PFSK-1 (cell line): ENCODE data around the gene DCBLD2.

Source experiments
- FOXP2 ChIP-seq: optimal IDR thresholded peaks from 2 replicates; pipeline ENCODE3; 2011; ENCODE audit warnings: borderline replicate concordance, control low read depth, inconsistent platforms; ENCODE audit not compliant: insufficient read depth; ENCODE audit errors: extremely low read length, extremely low read depth
- POLR2AphosphoS5 ChIP-seq: IDR thresholded peaks from 2 replicates; pipeline ENCODE4 v1.6.1; 2012; ENCODE audit warnings: low read depth, mild to moderate bottlenecking, control low read depth, low read length, moderate library complexity
- SIN3A ChIP-seq: IDR thresholded peaks from 2 replicates; pipeline ENCODE4 v1.6.1; 2012; ENCODE audit warnings: mild to moderate bottlenecking, low read length, moderate library complexity, borderline replicate concordance; ENCODE audit not compliant: insufficient read depth
- TAF1 ChIP-seq: IDR thresholded peaks from 2 replicates; pipeline ENCODE4 v1.6.1; 2012; ENCODE audit warnings: low read length, control low read depth, borderline replicate concordance; ENCODE audit not compliant: insufficient read depth
- TF ChIP-seq, protein P1 (sequence below), 2 experiments: IDR thresholded peaks; 2 replicates each; pipeline versions ENCODE4 v1.6.1 to v1.8.0; 2011 to 2012; ENCODE audit warnings: low read depth in 2 of 2, low read length in 2 of 2, control low read depth in 1 of 2, inconsistent platforms in 1 of 2, mild to moderate bottlenecking in 1 of 2, moderate library complexity in 1 of 2; ENCODE audit not compliant: insufficient read depth in 1 of 2

DCBLD2 gene

DNA sequence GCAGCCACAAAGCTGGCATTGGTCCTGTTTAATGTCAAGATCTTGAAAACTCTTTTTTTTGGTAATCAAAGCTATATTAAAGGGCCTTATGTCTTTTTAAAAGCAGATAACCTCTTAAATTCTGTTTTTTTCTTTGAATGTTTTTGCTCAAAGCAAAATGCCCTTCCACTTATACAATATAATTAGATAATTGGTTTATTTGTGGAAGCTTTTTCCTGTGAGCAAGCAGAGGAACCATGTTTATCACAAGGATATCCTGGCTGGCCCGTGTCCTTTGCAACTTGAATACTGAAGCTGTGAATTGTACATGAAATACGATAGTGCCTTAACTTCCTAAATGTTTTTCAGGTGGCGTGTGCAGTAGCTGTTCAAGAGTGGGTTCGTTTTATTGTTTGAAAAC is 135.8 kb downstream of the DCBLD2 start:
- TF ChIP-seq SIN3A (no peak), POLR2AphosphoS5 (no peak), TAF1 (no peak), FOXP2 (no peak)
- TF ChIP-seq, protein P1, sequence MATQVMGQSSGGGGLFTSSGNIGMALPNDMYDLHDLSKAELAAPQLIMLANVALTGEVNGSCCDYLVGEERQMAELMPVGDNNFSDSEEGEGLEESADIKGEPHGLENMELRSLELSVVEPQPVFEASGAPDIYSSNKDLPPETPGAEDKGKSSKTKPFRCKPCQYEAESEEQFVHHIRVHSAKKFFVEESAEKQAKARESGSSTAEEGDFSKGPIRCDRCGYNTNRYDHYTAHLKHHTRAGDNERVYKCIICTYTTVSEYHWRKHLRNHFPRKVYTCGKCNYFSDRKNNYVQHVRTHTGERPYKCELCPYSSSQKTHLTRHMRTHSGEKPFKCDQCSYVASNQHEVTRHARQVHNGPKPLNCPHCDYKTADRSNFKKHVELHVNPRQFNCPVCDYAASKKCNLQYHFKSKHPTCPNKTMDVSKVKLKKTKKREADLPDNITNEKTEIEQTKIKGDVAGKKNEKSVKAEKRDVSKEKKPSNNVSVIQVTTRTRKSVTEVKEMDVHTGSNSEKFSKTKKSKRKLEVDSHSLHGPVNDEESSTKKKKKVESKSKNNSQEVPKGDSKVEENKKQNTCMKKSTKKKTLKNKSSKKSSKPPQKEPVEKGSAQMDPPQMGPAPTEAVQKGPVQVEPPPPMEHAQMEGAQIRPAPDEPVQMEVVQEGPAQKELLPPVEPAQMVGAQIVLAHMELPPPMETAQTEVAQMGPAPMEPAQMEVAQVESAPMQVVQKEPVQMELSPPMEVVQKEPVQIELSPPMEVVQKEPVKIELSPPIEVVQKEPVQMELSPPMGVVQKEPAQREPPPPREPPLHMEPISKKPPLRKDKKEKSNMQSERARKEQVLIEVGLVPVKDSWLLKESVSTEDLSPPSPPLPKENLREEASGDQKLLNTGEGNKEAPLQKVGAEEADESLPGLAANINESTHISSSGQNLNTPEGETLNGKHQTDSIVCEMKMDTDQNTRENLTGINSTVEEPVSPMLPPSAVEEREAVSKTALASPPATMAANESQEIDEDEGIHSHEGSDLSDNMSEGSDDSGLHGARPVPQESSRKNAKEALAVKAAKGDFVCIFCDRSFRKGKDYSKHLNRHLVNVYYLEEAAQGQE (IDR thresholded peaks at IDR 0.05; ENCODE audit: insufficient read depth in 1 of 2, low read depth in 2 of 2, low read length in 2 of 2): no peak

DNA sequence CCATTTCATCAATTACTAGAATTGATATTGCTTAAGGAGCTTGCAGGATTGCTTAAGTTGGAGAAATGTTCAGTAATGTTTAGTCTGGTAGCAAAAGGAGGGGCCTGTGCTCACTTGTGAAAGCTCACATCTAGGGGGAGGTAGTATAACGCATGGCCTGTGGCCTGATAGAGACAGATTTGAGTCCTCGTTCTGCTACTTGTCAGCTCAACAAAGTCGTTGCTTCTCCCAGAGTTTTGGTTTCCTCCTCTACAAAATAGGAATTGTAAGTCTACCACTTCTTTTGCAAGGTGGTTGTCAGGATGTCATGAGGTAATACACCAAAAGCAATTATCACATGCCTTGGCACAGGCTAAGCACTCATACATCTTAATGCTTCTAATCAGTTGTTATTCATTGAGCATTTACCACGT is 137.0 kb downstream of the DCBLD2 start:
- no peak for TF ChIP-seq FOXP2
- TF ChIP-seq TAF1: no peak
- TF ChIP-seq SIN3A: no peak
- TF ChIP-seq POLR2AphosphoS5: no peak
- TF ChIP-seq, protein P1 (IDR thresholded peaks at IDR 0.05; ENCODE audit: insufficient read depth in 1 of 2, low read depth in 2 of 2, low read length in 2 of 2): no peak

DNA sequence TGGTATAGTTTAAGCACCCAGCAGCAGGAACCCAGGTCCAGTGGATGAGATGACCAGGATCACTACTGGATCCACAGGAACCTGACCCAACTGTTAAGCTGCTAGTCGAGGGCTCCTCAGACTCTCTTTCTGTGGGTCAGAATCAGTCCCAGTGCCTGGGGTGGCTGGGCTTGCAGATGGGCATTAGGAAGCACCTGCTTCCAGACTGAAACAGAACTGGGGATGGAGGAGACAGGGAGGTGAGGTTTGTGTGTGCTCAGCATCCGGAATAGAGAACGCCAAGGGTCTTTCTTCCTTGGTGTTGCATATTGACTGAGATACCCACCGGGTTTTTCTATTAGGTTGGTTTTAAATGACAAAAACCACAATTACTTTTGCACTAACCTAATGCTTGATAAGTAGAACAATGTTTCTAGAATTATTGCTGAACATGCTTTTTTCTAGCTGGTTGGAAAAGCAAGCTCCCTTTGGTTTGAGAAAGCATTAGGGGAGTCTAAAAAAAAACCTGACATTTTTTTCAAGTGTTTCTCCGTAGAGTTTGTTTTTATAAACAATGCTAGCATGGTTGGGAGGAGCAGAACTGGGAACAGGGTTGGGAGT is 137.6 kb downstream of the DCBLD2 start:
- TF ChIP-seq FOXP2 (no peak), POLR2AphosphoS5 (no peak), SIN3A (no peak), TAF1 (no peak)
- TF ChIP-seq, protein P1 (IDR thresholded peaks at IDR 0.05; ENCODE audit: insufficient read depth in 1 of 2, low read depth in 2 of 2, low read length in 2 of 2): no peak

DNA sequence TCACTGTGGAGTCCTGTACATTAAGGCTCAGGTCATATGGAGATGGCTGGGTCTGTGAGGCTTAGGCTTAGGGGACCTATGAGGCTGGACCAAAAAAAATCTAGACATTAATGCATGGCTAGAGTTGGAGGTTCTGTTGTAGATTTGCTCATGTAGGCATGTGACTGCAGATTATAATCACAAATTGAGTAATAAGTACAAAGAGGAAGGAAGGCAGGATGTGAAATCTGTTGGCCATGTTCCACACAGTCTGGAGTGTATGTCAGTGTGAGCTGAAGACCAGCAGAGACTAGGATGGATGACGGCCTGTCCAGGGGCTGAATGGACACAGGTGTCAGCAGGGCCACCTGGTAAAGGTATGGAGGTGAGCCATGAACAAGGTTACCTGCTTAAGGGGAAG is 138.4 kb downstream of the DCBLD2 start, which contains the start of gene ST3GAL6:
Gene ST3GAL6 (plus strand): TSS at position 265 of the 400 bp plus-strand sequence. CDS start 5,101 bp downstream, outside the sequence.
- TF ChIP-seq FOXP2: no peak
- TF ChIP-seq POLR2AphosphoS5: no peak
- TF ChIP-seq, protein P1 (IDR thresholded peaks at IDR 0.05; ENCODE audit: insufficient read depth in 1 of 2, low read depth in 2 of 2, low read length in 2 of 2): no peak
- TF ChIP-seq SIN3A: no peak
- no peak for TF ChIP-seq TAF1
